Hepatocyte (in vitro differentiated cells): ENCODE data around the gene OSBPL2.

ENCODE experiments used
- CTCF ChIP-seq: fragments of 200-600 bp; sonication (generic); IDR thresholded peaks from 2 replicates; pipeline ENCODE4 v1.5.1; 2016; ENCODE audit warnings: antibody characterized with exemption, mild to moderate bottlenecking; ENCODE audit not compliant: poor library complexity
- EZH2phosphoT487 ChIP-seq: fragments of 200-600 bp; sonication (generic); IDR thresholded peaks from one replicate; pipeline ENCODE4 v1.6.1; 2018; ENCODE audit warnings: antibody characterized with exemption, mild to moderate bottlenecking, low read depth, moderate library complexity; ENCODE audit not compliant: unreplicated experiment, severe bottlenecking

- TF ChIP-seq CTCF (no peak), EZH2phosphoT487 (no peak)
Observed at GRCh38 chr20:62326559-62326958, 88.2 kb downstream of the OSBPL2 start.
